Dermis blood vessel endothelial cell (primary cell): Measurements from ENCODE around the gene SH3BP4. TPM values are rescaled to one million over a fixed set of nuclear protein-coding genes. Genes with fewer than 3 reads are reported as not detected.
A peak's percentile ranks its signal among the peaks of the same experiment; 100 is the strongest.

ENCODE experiments used
- DNase-seq: peaks from one replicate; pipeline ENCODE4 v3.0.0; 2010
- total RNA-seq: library from RNA; depleted of rRNA; stranded (reverse); fragments of >200 nt; gene quantifications from 2 replicates; pipeline ENCODE4 v1.2.3, GENCODE V29; 2014

SH3BP4 gene
- total RNA-seq, 1 donor from 2014 or later: 35.4 TPM

DNA sequence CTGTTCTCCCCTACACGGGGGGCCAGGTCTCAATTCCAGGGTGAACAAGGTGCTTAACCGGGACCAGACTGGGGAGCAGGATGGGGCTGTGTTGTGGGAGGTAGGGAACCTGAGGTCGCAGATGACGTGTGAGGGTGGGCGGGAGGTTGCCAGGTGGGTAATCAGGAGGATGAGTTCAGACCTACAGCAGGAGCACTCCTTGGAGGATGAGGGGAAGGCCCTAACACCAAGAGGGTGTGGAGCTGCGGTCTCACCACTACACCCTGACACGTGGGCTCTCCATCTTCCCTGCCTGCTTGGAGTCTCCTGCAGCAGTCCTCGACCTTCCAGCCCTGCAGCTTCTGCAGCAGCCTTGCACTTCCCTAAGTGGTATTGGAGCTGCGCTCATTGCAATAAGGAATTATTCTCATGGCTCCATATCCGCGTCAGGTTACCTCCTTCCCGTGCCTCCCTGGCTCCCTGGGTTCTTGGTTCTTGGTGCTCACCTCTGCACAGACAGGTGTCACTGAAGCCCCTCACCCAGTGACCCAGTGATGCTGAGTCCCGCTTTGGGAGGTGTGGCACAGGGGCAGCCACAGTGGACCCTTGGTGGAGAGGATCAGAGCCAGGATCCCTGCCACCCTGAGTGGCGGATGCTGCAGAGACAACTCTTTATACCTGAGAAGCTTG, 15.5 kb downstream of the SH3BP4 start:
- DNase-seq: no peak

DNA sequence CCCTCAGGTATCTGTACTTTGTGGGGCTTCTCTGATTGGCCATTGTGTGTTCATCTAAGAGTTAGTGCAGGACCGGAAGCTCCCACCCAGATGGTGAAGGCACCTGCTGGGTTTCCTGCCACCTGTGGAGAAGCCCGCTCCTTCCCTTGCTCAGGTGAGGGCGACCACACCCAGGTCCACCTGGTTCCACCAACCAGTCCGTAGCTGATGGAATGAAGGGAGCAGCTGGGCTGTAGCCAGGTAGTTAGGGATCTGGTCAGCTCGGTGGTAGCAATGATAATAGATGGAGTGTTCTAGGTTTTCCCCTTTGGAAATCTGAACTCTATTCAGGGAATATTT, 16.0 kb downstream of the SH3BP4 start:
- DNase-seq: no peak

DNA sequence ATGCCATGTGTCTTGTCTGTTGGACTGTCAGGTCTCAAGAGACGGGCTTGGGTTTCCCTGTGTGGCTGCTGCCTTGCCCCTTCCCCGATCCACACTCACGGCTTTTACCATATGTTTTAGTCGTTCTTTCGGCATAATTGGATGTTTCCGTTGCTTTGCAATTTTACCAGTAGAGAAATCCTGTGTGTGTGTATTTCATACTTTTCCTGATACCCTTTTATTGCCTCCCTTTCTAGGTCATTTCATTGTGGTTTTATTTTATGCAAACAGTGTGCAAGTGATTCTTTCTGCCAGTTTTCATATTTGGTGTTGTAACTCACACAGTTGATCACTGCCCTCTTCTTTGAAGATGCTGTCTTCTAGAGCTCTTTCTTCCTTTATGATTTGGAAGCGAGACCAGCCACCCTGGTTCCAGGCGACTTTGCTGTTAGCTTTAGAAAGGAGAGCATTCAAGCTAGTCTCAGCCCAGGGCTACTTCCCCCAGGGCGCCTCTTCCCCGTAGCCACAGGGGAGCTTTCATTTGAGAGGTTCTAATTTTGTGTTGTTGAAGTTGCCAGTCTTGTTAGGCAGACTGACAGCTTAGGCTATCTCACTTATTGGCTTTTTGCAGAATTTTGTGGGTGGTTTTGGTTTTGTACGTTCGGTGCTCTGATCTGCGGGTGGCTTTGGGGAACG, 17.0 kb downstream of the SH3BP4 start:
- DNase-seq: no peak

GRCh38 chr2:234969306-234970098, 17.7 kb downstream of the SH3BP4 start:
- peak; percentile 25 for DNase-seq

- DNase-seq: no peak
These were observed 18.3 kb downstream of the SH3BP4 start for GRCh38 chr2:234970099-234970440.

DNA sequence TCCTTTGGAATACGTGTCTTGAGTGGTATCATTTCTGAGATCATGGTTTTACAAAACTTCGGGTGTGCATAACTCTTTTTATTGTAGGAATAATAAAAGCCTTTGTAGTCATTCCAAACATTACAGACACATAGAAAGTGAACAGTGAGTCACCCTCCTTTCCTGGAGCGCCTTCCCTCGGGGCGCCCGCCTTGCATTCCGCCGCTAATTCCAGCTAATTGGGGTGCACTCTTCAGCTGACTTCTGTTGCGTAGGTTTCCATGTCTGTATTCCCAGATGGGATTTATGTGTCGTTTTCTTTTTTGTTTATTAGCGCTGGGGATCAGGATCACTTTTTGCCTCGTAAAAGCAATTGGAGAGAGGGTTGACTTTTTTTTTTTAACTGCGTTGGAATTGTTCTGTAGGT, 18.7 kb downstream of the SH3BP4 start:
- DNase-seq: peak; percentile 84

DNA sequence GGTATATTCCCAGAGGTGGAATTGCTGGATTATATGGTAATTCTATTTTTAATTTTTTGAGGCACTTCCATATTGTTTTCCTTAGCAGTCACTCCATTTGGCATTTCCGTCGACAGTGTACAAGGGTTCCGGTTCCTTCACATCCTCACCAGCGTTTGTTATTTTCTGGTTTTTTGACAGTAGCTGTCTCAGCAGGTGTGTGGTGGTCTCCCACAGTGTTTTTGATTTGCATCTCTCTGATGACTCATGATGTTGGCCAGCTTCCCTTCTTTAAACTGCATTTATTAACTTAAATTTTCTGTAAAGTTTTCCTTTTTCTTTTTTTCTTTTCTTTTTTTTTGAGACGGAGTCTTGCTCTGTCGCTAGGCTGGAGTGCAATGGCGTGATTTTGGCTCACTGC, 19.7 kb downstream of the SH3BP4 start:
- DNase-seq: peak; percentile 28

- DNase-seq: peak; percentile 15
These were observed 21.2 kb downstream of the SH3BP4 start for GRCh38 chr2:234973008-234973407.

DNA sequence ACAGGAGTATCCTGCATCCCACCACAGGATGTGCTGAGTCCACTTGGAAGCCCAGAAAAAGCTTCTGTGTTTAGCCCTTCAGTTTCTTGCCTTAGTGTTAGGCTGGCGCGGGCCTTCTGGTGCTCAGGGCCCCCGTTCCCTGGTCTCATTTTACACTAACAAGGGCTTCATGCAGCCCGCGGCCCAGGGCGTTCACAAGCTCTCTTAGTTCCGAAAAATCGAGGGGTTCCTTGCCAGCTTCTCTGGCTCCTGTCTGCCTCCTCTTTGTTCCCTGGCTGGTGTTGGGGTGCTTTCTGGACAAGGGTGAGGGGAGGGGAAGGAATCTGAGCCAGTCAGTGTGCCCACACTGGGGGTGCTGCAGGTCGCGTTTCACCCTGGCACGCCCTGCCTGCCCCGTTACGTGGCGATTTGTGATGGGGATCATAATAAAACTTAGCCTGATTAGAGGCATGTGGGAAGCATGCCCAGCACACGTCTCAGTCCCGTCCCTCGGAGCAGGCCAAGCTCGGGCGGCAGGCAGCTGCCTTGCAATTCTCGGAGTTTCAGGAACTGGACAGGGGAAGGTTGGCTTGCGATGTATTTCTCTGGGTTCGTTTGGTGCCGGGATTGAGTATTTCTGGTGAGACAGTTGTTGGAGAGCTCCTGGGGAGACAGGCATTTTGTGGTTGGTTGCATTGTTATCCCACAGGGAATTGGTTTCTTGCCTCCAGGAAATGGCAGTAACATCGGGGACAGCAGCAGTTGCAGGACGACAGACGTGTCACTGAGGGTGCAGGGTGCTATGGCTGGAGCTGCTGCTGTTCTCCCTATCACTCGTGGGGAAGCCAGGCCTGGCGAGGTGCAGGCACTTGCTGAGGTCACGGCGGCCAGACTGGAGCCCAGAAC, 22.9 kb downstream of the SH3BP4 start:
- no peak for DNase-seq

GRCh38 chr2:234975611-234976010, 23.8 kb downstream of the SH3BP4 start:
- DNase-seq: no peak

- no peak for DNase-seq
These were observed 24.8 kb downstream of the SH3BP4 start for GRCh38 chr2:234976479-234977227.

- DNase-seq: no peak
These were observed 25.4 kb downstream of the SH3BP4 start for GRCh38 chr2:234977228-234977679.

- peak; percentile 69 for DNase-seq
These were observed 26.8 kb downstream of the SH3BP4 start for GRCh38 chr2:234978466-234979203.

GRCh38 chr2:234979204-234980167, 27.7 kb downstream of the SH3BP4 start:
- peak; percentile 88 for DNase-seq

- DNase-seq: peak; percentile 90
These were observed 28.8 kb downstream of the SH3BP4 start for GRCh38 chr2:234980451-234981187.

DNA sequence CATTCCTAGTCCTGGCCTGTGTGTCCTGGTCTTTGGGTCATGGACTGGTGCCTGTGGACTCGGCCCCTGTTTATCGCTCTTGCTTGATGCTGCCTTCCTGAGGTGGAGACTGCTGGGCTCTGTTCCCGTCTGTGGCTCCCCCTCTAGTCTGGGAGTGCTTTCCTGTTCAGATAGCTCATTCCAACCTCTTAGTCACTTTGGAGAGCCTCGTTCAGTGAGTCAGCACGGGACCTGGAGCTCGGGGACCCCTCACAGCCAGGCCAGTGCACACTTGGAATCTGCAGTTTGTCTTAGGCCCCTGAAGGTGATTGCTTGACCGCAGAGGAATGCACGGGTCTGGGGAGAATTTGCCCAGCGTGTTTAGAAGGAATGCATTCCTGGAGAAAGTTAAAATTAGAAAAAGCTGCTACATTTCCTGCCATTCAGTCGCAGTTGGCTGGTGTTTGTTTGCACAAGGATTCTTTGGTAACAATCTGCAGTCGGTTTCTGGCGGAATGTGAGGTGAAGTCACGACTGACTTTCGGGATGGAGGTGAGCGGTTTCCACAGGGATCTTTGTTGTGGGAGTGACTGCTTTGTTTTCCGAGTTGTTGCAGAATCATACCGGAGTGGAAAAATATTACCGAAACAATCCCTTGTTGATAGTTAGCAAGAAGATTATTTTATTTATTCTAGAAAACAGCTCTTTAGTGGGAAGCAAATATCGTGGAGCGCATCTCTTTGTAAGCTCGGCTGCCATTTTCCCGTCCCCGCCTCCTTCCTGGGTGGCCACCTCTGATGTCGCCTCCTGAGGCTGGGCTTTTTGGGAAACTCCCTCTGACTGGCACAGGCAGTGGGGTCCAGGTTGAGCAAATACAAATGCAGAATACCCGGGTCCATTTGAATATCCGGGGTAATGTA, 29.6 kb downstream of the SH3BP4 start:
- DNase-seq: peak; percentile 99

- no peak for DNase-seq
These were observed 30.4 kb downstream of the SH3BP4 start for GRCh38 chr2:234982096-234982834.
